Omental fat pad (tissue), 4 donors: ENCODE measurements around the gene ARID5B. TPM values are rescaled to one million over a fixed set of nuclear protein-coding genes. Genes with fewer than 3 reads are reported as not detected.

Experiments
- ATAC-seq: fragments of 150-250 bp; one replicate; pipeline ENCODE4 v1.9.1; 2016; ENCODE audit warnings: mild to moderate bottlenecking, moderate library complexity; ENCODE audit not compliant: low FRiP score
- DNase-seq: peaks from one replicate; pipeline ENCODE4 v3.0.0-alpha.2; 2019; ENCODE audit warnings: low spot score
- CTCF ChIP-seq, 3 donors: fragments of 450-650 bp; IDR thresholded peaks; one replicate each; pipeline ENCODE4 v1.5.1; 2016 to 2017; ENCODE audit warnings: antibody characterized with exemption in 3 of 3, mild to moderate bottlenecking in 3 of 3, moderate library complexity in 2 of 3
- total RNA-seq, 4 donors: library from RNA; depleted of rRNA; stranded (reverse); fragments of >200 nt; gene quantifications; one replicate each; pipeline ENCODE4 v1.1.0, GENCODE V29; 2016

Gene ARID5B
- total RNA-seq, 4 donors from 2014 or later = 57.5 to 163 (median 123) TPM

- DNase-seq = no peak
- TF ChIP-seq CTCF (IDR thresholded peaks at IDR 0.05) = no peak
These were observed 132.7 kb downstream of the ARID5B start for GRCh38 chr10:62034096-62034640.

GRCh38 chr10:62036186-62037081 is 134.9 kb downstream of the ARID5B start:
- no peak for DNase-seq
- TF ChIP-seq CTCF (IDR thresholded peaks at IDR 0.05) = no peak
- ATAC-seq = no peak

More at GRCh38 chr10:62034096-62034640, 132.7 kb downstream of the ARID5B start:
- ATAC-seq = no peak

GRCh38 chr10:62037166-62037831 is 135.8 kb downstream of the ARID5B start:
- DNase-seq (no peak), ATAC-seq (no peak)
- no peak for TF ChIP-seq CTCF (IDR thresholded peaks at IDR 0.05)

- no peak for ATAC-seq
- DNase-seq = no peak
- no peak for TF ChIP-seq CTCF (IDR thresholded peaks at IDR 0.05)
These were observed 136.6 kb downstream of the ARID5B start for GRCh38 chr10:62037890-62038608.

- TF ChIP-seq CTCF (IDR thresholded peaks at IDR 0.05) = no peak
- no peak for DNase-seq
- peak; percentile 55 for ATAC-seq
These were observed 137.2 kb downstream of the ARID5B start for GRCh38 chr10:62038609-62039190.

GRCh38 chr10:62039954-62040353 is 138.5 kb downstream of the ARID5B start:
- no peak for TF ChIP-seq CTCF (IDR thresholded peaks at IDR 0.05)
- ATAC-seq = no peak
- no peak for DNase-seq
